CD4-positive, alpha-beta T cell treated with Interleukin-1 beta for 1 hour (primary cell): ENCODE measurements around the gene USP34.
A peak's percentile ranks its signal among the peaks of the same experiment; 100 is the strongest.

Source experiments
- DNase-seq, 2 donors: peaks; one replicate each; pipeline ENCODE4 v3.0.0-alpha.2; 2020 to 2022

The USP34 gene

GRCh38 chr2:61144697-61145268 is 326.1 kb downstream of the USP34 start:
- peak; percentile 96 for DNase-seq

DNA sequence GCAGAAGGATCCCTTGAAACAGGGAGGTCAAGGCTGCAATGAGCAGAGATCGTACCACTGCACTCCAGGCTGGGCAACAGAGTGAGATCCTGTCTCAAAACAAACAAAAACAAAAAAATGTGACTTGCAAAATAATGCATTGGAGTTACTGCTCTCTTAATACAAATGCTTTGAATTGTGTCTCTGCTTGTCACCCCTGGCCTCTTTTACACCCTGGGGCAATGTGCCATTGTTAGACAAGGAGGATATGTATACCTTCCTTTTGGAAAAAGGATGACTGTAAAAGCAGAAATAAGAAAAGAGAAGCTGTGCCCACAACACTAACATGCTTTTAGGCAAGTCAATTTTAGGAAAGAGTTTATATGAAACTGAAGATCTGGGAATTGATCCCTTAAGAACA is 329.7 kb downstream of the USP34 start:
- no peak for DNase-seq

DNA sequence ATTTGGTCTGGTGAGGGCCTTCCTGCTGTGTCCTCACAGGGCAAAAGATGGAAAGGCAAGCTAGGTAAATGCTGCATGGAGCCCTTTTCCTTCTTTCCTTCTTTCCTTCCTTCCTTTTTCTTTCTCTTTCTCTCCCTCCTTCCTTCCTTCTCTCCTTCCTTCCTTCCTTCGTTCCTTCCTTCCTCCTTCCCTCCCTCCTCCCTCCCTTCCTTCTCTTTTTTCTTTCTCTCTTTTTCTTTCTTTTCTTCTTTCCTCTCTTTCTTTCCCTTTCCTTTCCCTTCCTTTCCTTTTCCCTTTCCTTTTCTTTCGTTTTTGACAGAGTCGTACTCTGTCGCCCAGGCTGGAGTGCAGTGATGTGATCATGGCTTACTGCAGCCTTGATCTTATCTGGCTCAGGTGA is 332.0 kb downstream of the USP34 start:
- no peak for DNase-seq
